HG03039 (cell line): Measurements from ENCODE around the gene KLK11.

Source experiments
- ATAC-seq: cut with Tn5 transposase; IDR thresholded peaks from one replicate; pipeline ENCODE4 v1.9.1; 2021; ENCODE audit warnings: mild to moderate bottlenecking, moderate library complexity; ENCODE audit not compliant: unreplicated experiment

KLK11 gene

GRCh38 chr19:50974702-50975556 lies 51.5 kb downstream of the KLK11 start:
- no peak for ATAC-seq

DNA sequence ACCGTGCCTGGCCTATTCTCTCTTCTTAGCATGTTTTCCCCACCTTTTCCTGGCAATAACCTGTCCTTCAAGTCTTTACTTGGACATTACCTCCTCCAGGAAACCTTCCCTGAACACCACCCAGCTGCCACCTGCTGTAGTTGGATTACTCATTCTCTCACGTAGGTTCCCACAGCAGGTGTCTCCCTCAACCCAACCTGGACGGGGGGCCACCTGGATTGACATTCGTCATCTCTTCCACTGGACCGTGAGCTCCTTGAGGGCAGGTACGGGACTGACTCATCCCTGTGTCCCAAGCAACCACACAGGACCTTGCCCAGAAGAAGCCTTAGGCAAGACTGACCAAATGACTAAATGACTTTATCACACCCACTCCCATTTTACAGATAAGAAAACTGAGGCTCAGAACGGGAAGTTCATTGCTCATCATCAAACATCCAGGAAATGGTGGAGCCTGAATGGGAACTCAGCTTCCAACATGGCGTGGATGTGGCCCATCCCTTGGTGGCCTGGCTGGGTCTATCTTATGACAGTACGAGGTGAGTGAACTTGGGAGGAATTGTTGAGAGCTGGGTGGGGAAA lies 53.5 kb downstream of the KLK11 start:
- no peak for ATAC-seq
